OCI-LY1 (cell line): ENCODE results near the gene CEP95.

ENCODE experiments used
- H2AFZ ChIP-seq: fragments of 200-600 bp; sonication (generic), shearing (Covaris generic); 2 replicates; pipeline ENCODE4 v1.6.0; 2014; ENCODE audit warnings: antibody characterized with exemption, mild to moderate bottlenecking, low read length
- H3F3A ChIP-seq: fragments of 200-600 bp; sonication (generic), shearing (Covaris generic); 2 replicates; pipeline ENCODE4 v1.6.0; 2014; ENCODE audit warnings: mild to moderate bottlenecking, antibody characterized with exemption, low read length, moderate library complexity; ENCODE audit not compliant: insufficient read depth
- H3K27ac ChIP-seq: fragments of 200-600 bp; sonication (generic); 2 replicates; pipeline ENCODE4 v1.5.1; 2014; ENCODE audit warnings: low read length, mixed run types, mild to moderate bottlenecking, low read depth; ENCODE audit not compliant: poor library complexity, severe bottlenecking
- H3K27me3 ChIP-seq: fragments of 200-600 bp; sonication (generic); 2 replicates; pipeline ENCODE4 v1.6.0; 2014; ENCODE audit warnings: antibody characterized with exemption, mild to moderate bottlenecking, low read length, moderate library complexity; ENCODE audit not compliant: insufficient read depth
- H3K36me3 ChIP-seq: fragments of 200-600 bp; sonication (generic); 2 replicates; pipeline ENCODE4 v1.6.1; 2014; ENCODE audit warnings: mild to moderate bottlenecking, antibody characterized with exemption, low read length, moderate library complexity, mixed read lengths; ENCODE audit not compliant: insufficient read depth
- H3K4me1 ChIP-seq: fragments of 200-600 bp; sonication (generic); 2 replicates; pipeline ENCODE4 v1.5.1; 2014; ENCODE audit warnings: mild to moderate bottlenecking, low read length, moderate library complexity; ENCODE audit not compliant: insufficient read depth, severe bottlenecking
- H3K4me2 ChIP-seq: fragments of 200-600 bp; sonication (generic), shearing (Covaris generic); 2 replicates; pipeline ENCODE4 v1.6.1; 2014; ENCODE audit warnings: low read length
- H3K4me3 ChIP-seq: fragments of 200-600 bp; sonication (generic); 2 replicates; pipeline ENCODE4 v1.5.1; 2014; ENCODE audit warnings: low read length, low read depth, mild to moderate bottlenecking, mixed read lengths; ENCODE audit not compliant: poor library complexity, severe bottlenecking
- H3K79me2 ChIP-seq: fragments of 200-600 bp; shearing (Covaris generic); 2 replicates; pipeline ENCODE4 v1.6.1; 2016; ENCODE audit warnings: mixed run types, low read length, mixed read lengths; ENCODE audit not compliant: insufficient read depth
- H3K9ac ChIP-seq: fragments of 200-600 bp; sonication (generic), shearing (Covaris generic); 2 replicates; pipeline ENCODE4 v1.6.1; 2014; ENCODE audit warnings: mild to moderate bottlenecking, low read length, mixed read lengths
- H3K9me2 ChIP-seq: fragments of 200-600 bp; sonication (generic), shearing (Covaris generic); 2 replicates; pipeline ENCODE4 v1.6.1; 2014; ENCODE audit warnings: low read depth, mild to moderate bottlenecking, low read length, mixed read lengths
- H3K9me3 ChIP-seq: fragments of 200-600 bp; shearing (Covaris generic); 2 replicates; pipeline ENCODE4 v1.6.1; 2014; ENCODE audit warnings: low read length, mixed read lengths
- H4K20me1 ChIP-seq: fragments of 200-600 bp; sonication (generic), shearing (Covaris generic); 2 replicates; pipeline ENCODE4 v1.6.0; 2016; ENCODE audit warnings: mild to moderate bottlenecking, low read length; ENCODE audit not compliant: insufficient read depth
- CTCF ChIP-seq: fragments of 200-600 bp; sonication (generic), shearing (Covaris generic); IDR thresholded peaks from 2 replicates; pipeline ENCODE4 v1.5.1; 2017; ENCODE audit warnings: mild to moderate bottlenecking, antibody characterized with exemption, low read length, moderate library complexity, mixed read lengths
- EZH2 ChIP-seq: fragments of 200-600 bp; sonication (generic), shearing (Covaris generic); IDR thresholded peaks from 2 replicates; pipeline ENCODE4 v1.8.0; 2017; ENCODE audit warnings: borderline replicate concordance, mixed run types, mild to moderate bottlenecking, antibody characterized with exemption, low read length, moderate library complexity, mixed read lengths

The CEP95 gene

GRCh38 chr17:64471440-64471839 lies 35.3 kb upstream of the CEP95 start:
- H3K36me3 ChIP-seq = peaks cover 61% of the 10 kb centered on the region
- 0 out of 2 replicates have a peak, but pooled peaks cover 8% of the 10 kb centered on the region for H3F3A ChIP-seq
- H3K27me3 ChIP-seq = no peaks in the 10 kb centered on the region
- no peaks in the 10 kb centered on the region for H3K9me3 ChIP-seq
- H3K4me2 ChIP-seq = no peak overlapping the region
- H3K27ac ChIP-seq = no peak overlapping the region
- no peaks in the 10 kb centered on the region for H3K79me2 ChIP-seq
- no peaks in the 10 kb centered on the region for H4K20me1 ChIP-seq
- H3K4me3 ChIP-seq = no peak overlapping the region
- no peaks in the 10 kb centered on the region for H3K9me2 ChIP-seq
- H3K9ac ChIP-seq = no peak overlapping the region
- no peak for TF ChIP-seq CTCF
- no peak for TF ChIP-seq EZH2
- H2AFZ ChIP-seq = no peak overlapping the region
- H3K4me1 ChIP-seq = peaks cover 9% of the 10 kb centered on the region

- Histone ChIP-seq H3K9me2 (no peaks in the 10 kb centered on the region), H3K36me3 (peaks cover 57% of the 10 kb centered on the region), H3F3A (0 out of 2 replicates have a peak, but pooled peaks cover 8% of the 10 kb centered on the region), H3K4me3 (no peak overlapping the region), H4K20me1 (no peaks in the 10 kb centered on the region), H3K9ac (no peak overlapping the region), H3K79me2 (no peaks in the 10 kb centered on the region), H3K4me1 (peaks cover 9% of the 10 kb centered on the region), H2AFZ (no peak overlapping the region), H3K9me3 (no peaks in the 10 kb centered on the region), H3K27me3 (no peaks in the 10 kb centered on the region), H3K27ac (no peak overlapping the region), H3K4me2 (no peak overlapping the region)
- TF ChIP-seq EZH2 = no peak
Observed at GRCh38 chr17:64472564-64472963, 34.2 kb upstream of the CEP95 start.

GRCh38 chr17:64477849-64478248 lies 28.9 kb upstream of the CEP95 start:
- peaks cover 9% of the 10 kb centered on the region for H3K4me1 ChIP-seq
- H3K27me3 ChIP-seq = no peaks in the 10 kb centered on the region
- H3K4me2 ChIP-seq = no peak overlapping the region
- H3K9me2 ChIP-seq = no peaks in the 10 kb centered on the region
- H3K4me3 ChIP-seq = no peak overlapping the region
- H2AFZ ChIP-seq = no peak overlapping the region
- no peaks in the 10 kb centered on the region for H3K9me3 ChIP-seq
- H3K36me3 ChIP-seq = peaks cover 50% of the 10 kb centered on the region
- peak overlapping the region; percentile 19 for H3K27ac ChIP-seq
- H4K20me1 ChIP-seq = no peaks in the 10 kb centered on the region
- no peak overlapping the region for H3K9ac ChIP-seq
- TF ChIP-seq CTCF = no peak
- no peak for TF ChIP-seq EZH2
- no peaks in the 10 kb centered on the region for H3K79me2 ChIP-seq
- peaks cover 12% of the 10 kb centered on the region; the same call in 1 of the 2 replicates for H3F3A ChIP-seq

- H3K4me3 ChIP-seq = no peak overlapping the region
- no peaks in the 10 kb centered on the region for H3K79me2 ChIP-seq
- H3K27ac ChIP-seq = no peak overlapping the region
- no peak overlapping the region for H3K4me2 ChIP-seq
- TF ChIP-seq CTCF = no peak
- no peak for TF ChIP-seq EZH2
- no peaks in the 10 kb centered on the region for H3K27me3 ChIP-seq
- no peaks in the 10 kb centered on the region for H3K9me2 ChIP-seq
- H3K4me1 ChIP-seq = no peaks in the 10 kb centered on the region
- peaks cover 4% of the 10 kb centered on the region; the same call in 1 of the 2 replicates for H3F3A ChIP-seq
- H2AFZ ChIP-seq = no peak overlapping the region
- peaks cover 72% of the 10 kb centered on the region for H3K36me3 ChIP-seq
- no peaks in the 10 kb centered on the region for H3K9me3 ChIP-seq
- H4K20me1 ChIP-seq = no peaks in the 10 kb centered on the region
- H3K9ac ChIP-seq = no peak overlapping the region
Observed at GRCh38 chr17:64480951-64481350, 25.8 kb upstream of the CEP95 start.
